ENCODE results near the gene C1QTNF12.

The C1QTNF12 gene

DNA sequence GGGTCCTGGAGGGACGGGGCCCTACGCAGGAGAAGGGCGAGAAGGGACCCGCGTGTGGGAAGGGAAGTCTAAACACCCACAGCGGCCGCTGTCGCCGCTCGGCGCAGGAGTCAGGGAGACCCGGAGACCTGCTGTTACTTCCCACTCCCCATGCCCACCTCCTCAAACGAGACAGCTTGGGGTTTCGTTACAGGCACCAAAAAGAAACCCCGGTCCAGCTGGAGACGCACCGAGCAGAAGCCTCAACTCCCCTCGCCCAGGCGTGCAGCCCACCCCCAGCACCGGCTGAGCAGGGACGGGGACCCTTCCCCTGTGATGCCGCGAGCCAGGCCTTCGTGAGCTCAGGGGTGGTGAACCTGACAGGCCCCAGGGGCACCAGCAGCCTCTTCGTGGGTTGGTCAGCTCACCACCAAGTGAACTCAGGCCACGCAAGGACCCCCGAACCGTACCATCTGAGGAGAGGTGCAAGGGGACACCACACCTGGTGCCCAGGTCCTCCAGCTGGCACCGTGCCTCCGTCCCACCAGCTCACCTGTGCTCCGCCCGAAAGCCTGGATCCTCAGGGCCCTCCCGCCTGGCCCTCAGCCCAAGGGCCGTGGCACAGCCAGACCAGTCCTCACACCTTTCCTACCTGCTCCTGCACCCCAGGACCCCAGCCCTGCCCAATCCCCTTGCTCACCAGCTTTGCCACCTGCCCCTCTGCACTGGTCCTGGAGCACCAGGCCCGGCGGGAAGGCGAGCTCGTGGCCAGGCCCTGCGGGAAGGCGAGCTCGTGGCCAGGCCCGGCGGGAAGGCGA lies 19.8 kb downstream of the C1QTNF12 start:
- no peak for DNase-seq

DNA sequence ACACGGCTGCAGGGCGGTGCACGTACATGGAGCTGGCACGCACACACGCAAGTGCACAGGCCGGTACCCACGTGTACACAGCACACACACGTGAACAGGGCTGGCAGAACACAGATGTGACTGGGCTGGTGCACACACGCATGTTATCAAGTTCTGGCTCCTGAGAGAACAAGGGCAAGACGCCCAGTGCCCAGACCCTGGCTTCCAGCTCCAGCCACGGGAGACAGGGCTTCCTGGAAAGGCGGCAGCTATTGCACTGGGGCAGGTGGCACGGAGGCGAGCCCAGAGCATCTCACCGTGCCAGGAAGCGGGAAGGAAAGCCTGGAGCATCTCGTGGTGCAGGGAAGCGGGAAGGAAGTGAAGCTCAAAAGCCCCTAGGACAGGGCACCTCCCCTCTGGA lies 20.6 kb downstream of the C1QTNF12 start:
- DNase-seq = no peak

DNA sequence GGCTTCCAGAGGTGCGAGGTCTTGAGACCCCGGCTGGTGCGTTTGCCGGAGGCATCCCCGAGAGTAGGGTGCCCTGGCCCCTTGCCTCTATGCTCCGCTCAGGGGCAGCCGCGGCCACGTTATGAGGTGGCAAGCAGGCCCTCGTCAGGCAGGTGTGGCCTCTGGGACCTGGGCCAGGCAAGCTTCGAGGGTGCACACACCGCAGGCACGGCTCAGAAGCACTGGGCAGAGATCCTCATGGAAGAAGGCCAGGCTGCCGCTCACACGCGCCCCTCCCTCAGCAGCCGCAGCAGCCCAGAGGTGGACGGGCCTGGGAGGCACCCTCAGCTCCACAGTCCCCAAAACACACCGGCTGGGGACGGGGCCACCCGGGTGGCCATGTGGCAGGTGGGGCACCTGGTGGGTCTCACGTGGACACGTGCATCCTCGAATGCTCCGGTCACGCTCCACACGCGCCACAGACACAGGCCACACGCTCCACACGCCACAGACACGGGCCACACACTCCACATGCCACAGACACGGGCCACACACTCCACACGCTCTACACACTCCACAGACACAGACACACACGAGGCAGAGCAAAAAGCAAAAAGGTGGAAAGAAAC lies 21.2 kb downstream of the C1QTNF12 start:
- DNase-seq = no peak

DNA sequence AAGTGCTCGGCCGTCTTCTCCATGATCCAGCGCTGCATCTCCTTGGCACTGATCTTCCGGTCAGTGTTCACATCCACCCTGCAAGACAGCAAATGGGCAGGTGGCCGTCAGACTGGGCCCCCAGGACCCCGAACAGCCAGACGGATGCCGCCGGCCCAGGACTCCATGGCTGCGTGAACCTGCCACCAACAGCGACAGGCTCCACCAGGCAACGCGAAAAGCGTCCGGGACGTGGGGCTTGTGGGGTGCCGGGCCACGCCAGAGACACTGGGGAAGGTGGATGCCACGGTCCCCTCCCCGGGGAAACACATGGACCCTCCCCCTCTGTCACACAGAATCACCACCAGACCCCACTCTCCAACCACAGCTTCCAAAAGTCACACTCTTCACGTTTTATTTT lies 22.6 kb downstream of the C1QTNF12 start:
- DNase-seq = no peak

DNA sequence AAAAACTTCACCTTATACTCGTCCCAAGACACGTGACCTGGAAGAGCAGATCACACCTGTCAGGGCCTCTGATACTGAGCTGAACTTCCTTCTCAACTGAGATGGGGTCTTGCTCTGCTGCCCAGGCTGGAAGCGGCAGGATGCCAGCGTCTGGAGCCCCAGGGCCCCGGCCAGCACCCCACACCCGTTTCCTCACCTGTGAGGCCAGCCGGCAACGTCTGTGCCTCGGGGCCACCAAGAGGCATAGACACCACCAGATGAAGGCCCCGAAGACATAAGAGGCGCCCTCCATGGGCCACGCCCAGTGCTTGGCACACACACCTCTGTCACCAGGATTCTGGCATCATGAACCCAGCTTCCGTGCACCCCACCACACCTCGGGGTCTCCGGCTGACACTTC lies 23.2 kb downstream of the C1QTNF12 start:
- DNase-seq = no peak

DNA sequence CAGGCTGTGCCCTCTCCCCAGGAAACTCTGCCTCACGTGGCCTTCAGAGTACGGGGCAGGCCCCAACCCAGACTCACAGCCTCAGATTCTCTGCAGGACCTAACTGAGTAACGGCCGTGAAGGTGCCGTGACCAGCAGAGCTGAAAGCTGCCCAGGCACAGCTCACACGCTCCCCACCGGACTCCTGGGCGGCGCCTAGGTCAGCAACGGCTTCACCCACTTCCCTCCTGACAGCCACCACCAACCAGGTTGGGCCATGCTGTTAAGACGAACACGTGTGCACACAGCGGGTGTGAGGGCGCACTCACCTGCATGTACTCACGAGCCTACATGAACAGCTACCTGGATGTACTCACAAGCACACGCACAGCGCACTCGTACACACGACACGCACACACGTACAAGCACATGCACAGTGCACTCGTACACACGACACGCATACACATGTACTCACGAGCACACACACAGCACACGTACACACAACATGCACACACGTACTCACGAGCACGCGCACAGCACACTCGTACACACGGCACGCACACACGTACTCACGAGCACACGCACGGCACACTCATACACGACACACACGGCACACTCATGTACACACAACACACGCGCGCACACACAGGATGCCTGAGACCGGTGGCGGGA lies 23.8 kb downstream of the C1QTNF12 start:
- DNase-seq = no peak

DNA sequence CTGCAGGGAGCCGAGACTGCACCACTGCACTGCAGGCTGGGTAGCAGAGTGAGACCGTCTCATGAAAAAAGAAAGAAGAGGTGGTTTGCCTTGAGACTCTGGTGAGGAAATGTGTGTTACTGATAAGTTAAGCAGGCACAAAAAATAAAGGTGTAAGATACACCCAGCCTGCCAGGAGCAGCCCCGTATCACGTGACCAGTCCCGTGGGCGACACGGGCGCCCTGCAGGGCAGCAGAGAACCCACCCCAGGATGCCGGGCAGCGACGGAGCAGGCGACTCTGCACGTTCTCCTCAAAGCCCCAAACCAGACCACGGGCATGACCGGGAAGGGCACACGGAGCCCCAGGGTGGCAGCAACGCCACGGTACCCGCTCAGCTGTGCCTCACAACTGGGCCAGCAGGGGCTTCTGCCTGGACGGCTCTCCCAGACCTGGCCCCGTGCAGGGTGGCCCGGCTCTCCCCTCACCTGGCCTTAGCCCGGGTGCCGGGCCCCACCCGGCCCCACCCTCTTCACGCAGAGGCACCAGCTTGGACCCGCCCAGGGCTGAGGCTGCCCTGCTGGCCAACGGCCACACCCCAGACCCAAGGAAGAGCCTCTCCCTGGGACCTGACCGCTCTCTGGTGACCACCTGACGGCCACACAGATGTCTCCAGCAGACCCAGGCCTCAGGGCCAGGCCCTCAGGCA lies 24.5 kb downstream of the C1QTNF12 start:
- no peak for DNase-seq

DNA sequence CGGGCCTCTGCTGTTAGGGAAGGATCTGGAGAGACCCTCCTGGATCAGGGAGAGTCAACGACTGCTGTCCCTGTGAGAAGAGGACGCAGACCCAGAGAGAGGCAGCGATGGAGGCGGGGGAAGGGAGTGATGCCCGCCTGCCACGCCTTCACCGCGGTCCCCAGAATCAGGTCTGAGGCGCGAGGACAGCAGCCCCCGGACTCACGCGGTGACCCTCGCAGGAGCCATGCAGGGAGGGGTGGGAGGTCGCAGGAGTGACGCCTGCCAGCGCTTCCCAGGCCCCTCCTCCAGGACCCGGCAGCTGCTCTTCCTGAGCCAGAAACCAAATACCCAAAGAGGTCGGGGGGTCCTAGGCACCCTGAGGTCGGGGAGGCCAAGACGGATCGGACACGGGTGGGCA lies 26.3 kb downstream of the C1QTNF12 start:
- DNase-seq = no peak

DNA sequence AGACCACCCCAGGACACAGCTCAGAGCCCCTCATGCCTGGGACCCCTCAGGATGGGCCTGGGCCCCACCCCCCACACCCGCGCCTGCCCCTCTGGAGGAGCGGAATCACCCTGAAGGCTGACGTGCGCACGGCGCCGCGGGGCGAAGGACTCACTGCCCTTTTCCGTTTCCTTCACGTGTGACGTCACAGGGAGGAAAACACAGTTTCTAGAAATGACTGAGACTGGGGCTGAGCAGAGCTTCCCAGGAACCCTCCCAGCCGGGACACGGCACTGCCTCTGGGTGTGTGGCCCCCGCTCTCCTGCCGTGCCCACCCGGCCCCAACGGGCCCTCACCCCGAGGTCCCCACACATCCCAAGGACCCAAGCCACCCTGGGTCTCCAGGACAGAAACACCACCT lies 27.2 kb downstream of the C1QTNF12 start:
- no peak for DNase-seq

DNA sequence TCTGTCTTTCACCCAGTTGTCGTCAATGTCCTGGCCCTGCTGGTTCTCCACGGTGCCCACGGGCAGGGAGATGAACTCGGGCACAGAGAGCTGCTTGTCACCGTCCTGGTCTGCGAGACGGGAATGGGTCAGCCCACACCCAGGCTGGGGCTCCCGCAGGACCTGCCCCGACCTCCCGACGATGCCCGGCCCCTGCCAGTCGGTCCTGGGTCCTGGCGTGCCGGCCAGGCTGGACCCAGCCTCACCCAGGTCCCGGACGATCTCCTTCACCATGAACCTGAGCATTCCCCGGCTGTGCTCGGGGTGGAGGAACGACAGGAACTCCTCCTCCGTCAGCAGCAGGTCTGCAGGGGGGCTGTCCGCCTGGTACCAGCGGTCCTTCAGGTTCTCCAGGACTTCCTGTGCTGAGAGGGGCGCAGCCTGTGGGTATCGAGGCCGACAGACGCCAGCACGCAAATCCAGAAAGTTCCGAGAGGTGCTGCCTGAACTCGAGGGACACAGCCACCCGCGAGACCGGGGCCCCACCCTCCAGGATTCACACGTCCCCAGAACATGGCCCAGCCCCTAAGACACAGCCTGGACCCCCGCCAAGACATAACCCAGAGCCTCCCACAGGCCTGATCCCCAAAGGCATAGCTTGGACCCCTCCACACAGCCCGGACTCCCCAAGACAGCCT lies 27.9 kb downstream of the C1QTNF12 start:
- DNase-seq = no peak

DNA sequence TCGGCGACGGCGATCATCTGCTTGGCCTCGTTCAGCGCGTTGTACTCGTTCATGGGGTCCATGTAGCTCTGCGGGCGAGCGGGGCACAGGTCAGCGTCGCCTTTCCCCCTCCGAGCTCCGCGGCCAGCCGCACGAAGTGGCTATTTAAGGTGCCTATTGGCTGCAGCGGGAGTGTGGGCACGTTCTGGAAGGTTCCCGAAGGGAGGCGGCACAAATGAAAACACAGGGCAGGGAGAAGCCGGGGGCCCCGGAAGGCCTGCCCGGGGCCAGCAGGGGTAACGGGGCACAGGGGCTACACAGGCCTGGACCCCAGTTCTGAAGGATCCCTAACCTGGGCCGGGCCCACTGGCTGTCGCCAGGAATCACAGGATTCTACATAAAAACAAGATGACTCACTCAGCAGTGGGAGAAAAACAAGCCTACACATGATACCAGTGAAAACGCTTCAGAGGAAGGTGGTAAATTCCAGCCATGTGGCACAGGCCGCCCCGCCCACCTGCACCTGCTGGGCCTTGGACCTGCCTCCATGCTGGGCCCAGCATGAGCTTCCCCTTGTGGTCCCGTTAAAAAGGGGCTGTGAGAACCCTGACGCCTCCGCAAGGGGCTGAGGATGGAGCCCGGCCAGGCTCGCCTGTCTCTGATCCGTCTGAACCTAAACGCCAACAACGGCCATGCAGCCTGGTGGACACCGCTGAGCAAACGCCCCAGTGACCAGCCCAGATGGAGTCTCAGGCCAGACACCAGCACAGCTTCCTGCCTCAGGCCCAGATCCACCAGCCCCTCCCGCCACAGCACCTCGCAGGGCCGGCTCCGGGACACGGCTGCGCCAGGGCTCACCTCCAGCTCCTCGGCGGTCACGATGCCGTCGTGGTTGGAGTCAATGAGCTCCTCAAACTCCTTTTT lies 28.6 kb downstream of the C1QTNF12 start:
- no peak for DNase-seq

DNA sequence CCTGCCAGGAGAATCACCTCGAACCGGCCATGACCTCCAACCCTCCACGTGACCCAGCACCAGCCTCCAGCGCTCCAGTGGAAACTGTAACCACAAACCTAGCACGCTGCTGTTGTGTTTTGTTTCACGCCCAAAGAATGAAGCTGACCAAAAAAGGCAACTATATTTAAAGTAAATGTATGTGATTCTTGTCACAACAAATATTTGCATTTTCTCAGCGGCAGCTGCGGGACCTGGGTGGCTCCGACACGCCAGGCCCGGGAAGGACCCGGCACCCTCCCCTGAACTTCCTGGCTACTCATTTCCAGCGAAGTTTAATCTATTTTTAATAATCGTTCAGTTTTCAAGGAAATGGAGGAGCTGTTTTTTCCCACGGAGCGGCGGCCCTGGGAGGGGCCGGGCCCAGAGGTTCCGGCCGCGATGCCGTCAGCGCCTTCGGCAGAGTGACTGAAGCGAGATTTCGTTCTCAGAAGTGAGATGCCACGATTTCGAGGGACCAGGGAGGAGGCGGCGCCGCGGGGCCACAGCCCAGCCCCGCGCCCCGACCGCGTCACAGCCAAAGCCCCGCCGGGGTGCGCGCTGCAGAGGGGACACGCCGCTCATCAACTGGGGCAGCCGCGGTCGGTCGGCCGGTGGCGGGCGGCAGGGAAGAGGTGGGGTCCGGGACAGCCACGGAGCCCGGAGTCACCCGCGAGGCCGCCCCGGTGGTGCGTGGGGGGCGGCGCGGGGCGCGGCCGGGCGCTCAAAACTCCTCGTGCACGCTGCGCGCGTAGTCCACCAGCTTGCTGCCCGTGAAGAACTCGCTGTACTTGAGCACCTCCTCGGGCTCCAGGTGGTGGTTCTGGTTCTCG lies 29.5 kb downstream of the C1QTNF12 start:
- no peak for DNase-seq

DNA sequence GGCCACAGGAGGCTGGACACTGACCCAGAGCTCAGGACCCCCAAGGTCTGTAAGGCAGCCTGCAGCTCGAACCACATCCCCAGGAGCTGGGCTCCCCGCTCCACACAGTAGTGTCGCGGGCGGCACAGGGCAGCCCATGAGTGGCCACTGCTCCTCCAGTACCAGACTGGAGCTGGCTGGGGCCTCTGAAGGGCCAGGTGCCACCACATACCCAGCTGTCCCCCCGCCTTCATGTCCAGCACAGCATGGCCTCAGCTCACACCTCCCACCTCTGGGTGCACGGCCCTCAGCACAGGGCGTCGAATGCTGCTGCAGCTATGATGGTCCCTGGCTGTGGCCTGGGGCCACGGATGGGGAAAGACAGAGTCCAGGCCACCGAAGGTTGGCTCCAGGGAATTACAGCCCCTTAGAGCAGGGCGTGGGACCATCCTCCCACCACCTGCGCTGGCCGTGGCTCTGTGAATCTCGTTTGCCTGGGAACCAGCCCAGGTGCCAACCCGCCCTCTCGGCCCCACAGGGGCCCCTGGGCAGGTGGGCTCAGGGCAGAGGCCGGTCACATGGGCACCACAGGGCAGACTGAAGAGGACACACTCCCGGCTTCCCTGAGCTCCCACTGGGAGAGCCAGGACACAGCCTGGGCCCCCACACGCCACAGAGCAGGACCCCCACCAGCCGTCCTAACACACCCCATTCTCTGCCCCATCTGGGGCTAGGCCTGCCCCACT lies 30.5 kb downstream of the C1QTNF12 start:
- DNase-seq = no peak

DNA sequence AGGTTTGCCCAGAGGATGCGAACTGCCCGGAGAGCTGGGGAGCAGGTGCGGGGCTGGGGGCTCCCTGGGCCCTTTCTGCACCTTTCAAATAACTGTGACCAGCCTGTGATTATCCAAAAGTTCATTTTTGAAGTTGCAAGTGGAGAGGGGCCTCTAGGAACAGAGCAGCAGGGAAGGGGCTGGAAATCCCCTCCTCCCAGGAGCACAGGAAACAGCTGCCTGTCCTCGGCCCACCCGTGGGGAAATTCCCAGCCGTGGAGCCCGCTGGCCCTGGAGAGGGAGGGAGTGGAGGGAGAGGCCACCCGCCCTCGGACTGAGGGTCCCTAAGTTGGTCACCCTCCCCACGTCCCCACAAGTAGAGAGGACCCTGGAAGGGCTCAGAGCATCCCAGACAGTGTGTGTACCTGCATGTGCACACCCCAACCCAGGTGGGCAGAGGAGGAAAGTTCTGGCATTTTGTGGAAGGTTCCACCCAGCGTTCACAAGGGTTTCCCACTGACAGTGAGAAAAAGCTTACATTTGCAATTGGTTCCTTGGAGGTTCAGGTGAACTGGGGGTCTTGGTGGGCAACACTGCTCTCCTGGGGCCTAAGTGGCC lies 31.3 kb downstream of the C1QTNF12 start:
- no peak for DNase-seq

DNA sequence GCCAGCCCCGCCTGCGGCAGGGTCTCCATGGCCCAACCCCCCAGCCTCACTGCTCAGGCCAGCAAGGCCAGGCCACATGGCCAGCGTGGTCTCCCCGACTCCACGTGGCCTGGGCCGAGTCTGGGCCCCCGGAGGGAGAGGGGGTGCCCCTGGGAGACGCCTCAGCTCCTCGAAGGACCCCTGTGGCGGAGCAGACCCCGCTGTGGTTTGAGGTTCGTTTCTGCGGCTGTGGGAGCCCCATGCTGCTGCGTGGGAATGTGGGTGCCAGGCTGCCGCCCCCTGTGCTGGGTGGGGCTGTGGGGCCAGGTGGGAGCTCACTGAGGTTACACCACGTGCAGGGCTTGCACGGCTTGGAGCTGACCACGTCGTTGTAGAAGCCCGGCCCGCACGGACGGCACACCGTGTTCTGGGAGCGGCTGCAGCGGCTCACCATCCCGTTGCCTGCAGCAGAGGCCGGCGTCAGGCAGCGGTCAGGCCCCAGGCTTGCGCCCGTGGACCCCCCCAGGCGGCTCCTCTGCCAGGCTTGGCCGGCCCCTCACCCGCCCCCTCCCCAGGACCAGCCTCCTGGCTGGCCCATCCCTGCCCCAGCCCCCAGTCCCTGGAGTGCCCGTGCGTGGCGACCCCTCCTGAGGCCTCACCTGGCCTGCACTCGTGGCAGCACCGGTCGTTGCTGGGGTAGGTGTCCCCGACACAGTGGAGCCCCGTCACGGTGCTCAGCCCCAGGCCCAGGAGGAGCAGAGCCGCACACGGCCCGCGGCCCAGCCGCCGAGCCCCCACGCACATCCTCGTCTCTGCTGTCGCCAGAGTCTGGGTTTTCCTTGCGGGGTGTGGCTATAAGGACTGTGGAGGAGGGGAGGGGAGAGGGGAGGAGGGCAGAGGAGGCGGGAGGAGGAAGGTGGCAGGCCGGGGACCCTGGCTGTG lies 32.9 kb downstream of the C1QTNF12 start, which contains the start of gene TNFRSF4:
Gene TNFRSF4, minus strand, starts transcription at position 809 of the 921 bp plus-strand sequence. Its CDS starts 26 bp downstream, at position 783.
- DNase-seq = no peak

DNA sequence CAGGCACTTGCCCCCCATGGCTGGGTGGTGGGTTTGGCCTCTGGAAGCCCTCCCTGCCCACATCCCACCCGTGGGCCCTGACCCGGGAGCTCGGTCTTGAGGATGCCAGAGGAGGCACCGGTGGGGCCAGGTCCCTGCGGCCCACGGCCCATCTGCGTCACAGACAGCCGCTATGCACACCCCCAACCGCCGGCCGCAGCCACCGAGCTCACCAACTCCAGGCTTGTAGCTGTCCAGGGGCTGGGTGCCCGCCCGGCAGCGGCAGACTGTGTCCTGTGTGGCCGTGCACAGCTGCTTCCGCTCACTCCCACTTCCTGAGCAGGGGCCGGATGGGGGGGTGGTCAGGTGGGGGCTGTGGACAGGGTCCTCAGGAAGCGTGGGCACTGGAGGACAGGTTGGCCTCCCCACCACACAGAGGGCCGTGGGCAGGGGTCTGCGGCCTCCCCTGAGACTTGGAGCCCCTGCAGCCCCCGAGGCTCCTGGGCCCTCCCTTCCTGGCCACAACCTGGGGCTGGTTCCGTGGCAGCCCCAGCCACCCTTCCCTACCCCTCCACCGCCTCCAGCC lies 33.7 kb downstream of the C1QTNF12 start:
- no peak for DNase-seq

DNA sequence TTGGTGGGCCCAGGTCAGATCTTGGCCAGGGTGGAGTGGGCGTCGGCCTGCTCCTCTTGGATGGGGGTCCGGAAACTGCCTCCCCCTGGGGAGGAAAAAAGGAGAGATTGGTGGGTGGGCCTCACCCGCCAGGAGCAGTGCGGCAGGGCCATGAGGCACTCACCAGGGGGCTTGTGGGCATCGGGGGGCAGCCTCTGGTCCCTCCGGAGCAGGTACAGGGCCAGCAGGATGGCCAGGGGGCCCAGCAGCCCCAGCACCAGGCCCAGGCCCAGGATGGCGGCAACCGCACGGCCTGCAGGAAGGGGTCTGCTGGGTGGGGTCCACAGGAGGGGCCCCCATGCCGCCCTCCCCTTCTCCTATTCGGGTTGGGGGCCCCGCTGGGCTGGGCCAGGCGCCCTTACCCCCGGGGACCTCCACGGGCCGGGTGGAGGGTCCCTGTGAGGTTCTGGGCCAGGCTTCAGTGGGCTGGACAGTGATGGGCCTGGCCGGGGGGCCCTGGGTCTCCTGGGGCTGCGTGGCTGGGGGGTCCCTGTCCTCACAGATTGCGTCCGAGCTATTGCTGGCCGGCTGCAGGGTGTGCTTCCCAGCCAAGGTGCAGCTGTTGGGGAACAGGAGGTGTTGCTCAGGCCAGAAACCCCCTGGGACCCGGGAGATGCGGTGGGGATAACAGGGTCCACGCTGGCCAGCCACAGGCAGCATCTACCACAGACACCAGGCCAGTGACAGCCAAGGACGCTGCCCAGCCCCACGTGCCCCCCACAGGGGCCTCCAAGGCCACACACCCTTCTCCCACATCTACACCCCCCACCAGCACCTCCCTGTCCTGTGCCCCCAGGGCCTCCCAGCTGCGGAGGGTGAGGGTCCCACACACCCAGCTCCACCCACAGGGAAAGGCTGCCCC lies 34.7 kb downstream of the C1QTNF12 start:
- DNase-seq = no peak

Measured in NCI-H524 (cell line).